GM18508 (cell line): ENCODE results near the gene PIH1D2.
"Not testable (repeated sequence)": the region's sequence is repeated elsewhere in the genome, so short reads cannot be mapped to it uniquely, and the experiment has no call there.

ENCODE experiments used
- ATAC-seq: cut with Tn5 transposase; IDR thresholded peaks from one replicate; pipeline ENCODE4 v1.9.1; 2021; ENCODE audit warnings: moderate number of reproducible peaks; ENCODE audit not compliant: insufficient read depth, unreplicated experiment

Gene PIH1D2

DNA sequence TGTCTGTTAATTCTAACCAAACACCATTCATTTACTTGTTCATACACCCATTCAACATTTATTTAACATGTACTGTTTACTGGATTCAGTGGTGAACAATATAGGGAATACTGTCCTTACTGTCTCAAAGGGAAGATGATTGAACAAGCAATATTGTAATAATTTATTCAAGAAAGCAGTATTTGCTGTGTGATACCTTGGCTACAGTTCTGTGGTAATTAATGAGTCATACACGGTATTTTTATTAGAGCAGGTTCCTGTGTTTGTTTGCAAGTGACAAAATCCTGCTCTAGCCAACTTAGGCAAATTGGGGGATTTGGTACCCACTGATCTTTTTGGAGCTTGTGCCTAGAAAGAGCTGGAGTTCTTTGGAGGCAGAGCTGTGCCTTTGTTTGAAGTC, 15.7 kb downstream of the PIH1D2 start:
- ATAC-seq: no peak

DNA sequence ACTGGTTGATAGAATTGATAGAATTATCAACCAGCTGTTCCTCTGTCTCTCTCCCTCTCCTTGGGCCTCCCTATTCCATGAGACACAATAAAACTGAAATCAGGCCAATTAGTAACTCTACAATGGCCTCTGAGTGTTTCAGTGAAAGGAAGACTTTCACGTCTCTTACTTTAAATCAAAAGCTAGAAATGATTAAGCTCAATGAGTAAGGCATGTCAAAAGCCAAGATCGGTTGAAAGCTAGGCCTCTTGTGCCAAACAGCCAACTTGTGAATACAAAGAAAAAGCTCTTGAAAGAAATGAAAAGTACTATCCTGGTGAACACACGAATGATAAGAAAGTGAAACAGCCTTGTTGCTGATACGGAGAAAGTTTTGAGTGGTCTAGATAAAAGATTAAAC, 16.6 kb downstream of the PIH1D2 start:
- no peak for ATAC-seq

DNA sequence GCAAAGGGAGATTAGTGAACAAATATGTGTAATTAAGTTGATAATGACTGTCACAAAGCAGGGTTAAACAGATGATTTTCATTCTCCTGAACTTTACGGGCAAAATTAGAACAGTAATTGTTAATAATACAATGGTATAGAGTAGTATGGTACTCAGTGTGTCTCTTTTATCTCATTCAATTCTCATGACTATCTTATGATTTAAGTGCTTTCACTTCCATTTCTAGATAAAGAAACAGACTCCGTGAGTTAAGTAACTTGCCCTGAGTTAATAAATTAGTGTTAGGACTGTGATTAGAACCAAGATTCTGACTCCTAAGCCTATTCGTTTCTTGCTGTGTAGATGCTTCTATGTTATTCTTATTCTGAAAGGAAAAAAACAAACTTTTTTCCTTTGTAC, 22.0 kb downstream of the PIH1D2 start:
- ATAC-seq: no peak

DNA sequence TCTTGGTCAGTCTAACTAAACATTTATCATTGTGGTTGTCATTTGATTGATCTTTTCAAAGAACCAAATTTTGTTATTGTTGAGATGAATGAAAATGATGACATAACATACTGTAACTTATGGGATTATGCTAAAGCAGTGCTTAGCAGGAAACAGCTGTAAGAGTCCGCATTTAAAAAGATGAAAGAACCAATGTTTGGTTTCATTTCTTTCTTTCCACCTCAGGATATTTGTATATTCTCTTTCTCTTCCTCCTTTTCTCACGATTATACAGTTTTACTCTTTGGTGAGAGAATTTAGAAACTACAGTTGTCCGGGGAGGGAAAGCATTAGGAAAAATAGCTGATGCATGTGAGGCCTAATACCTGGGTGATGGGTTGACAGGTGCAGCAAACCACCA, 23.1 kb downstream of the PIH1D2 start:
- ATAC-seq: no peak

DNA sequence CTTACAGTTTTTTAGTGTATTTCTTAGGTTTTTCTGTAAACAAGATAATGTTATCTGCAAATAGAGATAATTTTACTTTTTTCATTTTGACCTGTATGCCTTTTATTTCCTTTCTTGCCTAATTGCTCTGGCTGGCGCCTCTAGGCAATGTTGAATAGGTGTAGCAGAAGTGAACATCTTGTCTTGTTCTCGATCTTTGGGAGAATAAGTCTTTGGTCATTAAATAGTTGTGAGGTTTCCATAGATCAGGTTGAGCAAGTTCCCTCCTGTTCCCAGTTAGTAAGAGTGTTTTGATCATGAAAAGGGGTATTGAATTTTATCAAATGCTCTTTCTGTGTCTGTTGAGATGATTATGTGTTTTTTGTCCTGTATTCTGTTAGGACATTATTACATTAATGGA, 24.0 kb downstream of the PIH1D2 start:
- ATAC-seq: no peak

DNA sequence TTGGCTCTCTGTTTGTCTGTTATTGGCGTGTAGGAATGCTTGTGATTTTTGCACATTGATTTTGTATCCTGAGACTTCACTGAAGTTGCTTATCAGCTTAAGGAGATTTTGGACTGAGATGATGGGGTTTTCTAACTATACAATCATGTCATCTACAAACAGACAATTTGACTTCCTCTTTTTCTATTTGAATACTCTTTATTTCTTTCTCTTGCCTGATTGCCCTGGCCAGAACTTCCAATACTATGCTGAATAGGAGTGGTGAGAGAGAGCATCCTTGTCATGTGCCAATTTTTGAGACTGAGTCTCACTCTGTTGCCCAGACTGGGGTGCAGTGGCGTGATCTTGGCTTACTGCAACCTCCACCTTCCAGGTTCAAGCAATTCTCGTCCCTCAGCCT, 25.6 kb downstream of the PIH1D2 start:
- not testable (repeated sequence) for ATAC-seq

DNA sequence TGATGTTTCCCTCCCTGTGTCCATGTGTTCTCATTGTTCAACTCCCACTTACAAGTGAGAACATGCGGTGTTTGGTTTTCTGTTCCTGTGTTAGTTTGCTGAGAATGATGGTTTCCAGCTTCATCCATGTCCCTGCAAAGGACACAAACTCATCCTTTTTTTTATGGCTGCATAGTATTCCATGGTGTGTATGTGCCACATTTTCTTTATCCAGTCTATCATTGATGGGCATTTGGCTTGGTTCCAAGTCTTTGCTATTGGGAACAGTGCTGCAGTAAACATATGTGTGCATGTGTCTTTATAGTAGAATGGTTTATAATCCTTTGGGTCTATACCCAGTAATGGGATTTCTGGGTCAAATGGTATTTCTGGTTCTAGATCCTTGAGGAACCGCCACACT, 27.2 kb downstream of the PIH1D2 start:
- ATAC-seq: not testable (repeated sequence)

DNA sequence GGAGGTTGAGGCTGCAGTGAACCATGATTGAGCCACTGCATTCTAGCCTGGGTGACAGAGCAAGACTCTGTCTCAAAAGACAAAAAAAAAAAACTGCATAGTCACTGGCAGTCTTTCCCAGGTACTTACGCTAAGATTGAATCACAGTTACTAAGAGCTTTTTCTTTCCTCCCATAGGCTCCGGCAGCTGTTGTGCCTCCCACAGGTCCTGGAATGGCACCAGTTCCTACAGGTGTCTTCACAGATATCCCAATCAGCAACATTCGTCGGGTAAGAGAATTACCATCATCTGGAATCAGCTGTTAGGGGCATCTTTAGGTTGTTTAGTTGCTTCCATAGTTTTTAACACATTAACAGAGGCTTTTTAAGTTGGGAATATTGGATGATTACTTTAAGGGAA, 28.9 kb downstream of the PIH1D2 start:
- no peak for ATAC-seq

DNA sequence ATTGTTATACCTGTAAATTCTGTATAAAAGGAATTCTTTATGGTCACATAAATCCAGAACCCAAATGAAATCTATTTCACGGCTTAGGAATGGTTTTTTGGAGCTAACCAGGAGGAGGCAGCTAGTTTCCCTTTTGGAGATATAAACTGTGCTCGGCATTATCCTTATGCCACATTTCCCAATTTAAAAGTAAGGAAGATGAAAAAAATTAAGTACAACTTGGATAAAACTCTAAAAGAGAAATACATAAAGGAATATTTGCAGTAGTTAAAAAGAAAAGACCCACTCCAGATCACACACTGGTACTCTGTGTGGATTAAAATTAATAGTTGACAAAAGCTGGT, 30.9 kb downstream of the PIH1D2 start:
- no peak for ATAC-seq

DNA sequence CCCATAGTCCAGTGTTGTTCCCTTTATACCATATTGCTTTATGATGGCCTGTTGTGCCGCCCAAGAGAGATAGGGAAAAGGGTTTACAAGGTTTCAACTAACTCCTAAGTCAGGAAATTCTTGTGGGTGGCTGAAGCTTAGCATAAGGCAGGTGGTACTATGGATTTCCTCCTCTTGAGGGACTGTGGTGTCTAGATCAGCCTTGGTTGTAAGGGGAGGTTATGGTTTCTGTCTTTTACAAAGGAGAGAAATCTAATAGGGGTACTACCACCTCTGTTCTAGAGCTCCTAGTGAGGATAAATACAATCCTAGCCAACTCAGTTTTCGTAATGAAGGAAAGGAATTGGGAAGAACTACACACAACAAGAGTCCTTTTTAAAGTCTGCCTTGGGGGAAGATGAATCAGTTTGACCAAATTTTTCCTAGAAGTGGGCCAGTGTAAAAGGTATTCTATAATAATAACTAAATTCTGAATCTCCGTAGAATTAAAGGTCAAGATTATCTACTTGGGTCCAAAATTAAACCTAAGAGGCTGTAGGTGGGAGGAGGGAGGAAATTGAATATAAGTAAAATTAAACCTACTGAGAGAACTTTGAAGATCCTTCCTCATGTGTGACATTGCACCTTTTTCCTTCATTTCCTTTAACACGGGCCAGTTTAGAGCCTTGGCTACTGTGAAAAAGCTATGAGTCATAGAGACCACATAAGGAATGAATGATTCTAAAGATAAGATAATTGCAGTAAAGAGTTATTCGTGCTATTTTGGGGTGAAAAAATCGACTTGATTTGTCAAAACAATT, 31.5 kb downstream of the PIH1D2 start:
- ATAC-seq: no peak

DNA sequence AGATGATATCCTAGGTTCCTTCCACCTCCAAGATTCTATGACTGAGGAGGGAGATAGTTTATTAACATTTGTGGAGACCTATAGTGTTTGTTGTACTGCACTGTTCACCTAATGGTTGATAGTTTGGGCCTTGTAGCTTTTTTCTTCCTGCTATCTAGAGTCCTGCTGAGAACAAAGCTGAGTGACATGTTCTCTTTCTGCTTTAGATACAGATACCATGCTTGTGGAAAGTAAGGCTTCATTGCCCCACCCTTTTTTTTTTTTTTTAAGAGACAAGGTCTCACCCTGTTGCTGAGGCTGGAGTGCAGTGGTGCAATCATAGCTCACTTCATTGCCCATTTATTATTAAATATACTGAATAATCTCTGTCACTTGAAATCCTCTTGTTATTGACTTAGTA, 36.3 kb downstream of the PIH1D2 start:
- no peak for ATAC-seq

DNA sequence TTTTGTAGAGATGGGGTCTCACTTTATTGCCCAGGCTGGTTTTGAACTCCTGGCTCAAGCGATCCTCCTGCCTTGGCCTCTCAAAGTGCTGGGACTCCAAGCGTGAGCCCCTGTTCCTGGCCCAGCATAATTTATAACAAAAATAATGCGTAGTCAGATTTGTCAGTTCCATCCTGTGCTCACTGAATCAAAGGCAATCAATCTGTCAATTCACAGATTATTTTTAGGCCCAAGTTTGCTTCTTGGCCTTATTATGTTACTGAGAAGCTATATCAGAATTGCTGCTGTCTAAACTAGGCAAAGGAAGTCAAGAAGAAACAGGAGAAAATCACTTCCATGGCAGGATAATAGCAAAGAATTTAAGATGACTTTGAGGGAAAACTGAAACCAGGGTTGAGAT, 39.9 kb downstream of the PIH1D2 start:
- no peak for ATAC-seq

DNA sequence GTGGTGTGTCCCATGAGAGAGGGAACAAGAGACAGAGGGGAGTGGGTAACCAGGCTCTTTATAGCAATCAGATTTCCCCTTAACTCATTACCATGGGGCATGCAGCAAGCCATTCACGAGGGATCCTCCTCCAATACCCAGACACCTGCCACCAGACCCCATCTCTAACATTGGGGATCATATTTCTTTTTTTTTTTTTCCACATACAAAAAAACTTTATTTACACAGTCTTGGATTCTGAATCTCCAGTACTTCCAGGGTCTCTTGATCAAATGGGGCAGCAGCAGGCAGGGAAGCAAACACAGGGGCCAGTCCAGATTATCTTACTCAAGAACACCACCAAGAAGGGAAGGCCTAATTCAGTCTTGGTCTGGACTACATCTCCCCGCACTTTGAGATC, 44.4 kb downstream of the PIH1D2 start:
- no peak for ATAC-seq

DNA sequence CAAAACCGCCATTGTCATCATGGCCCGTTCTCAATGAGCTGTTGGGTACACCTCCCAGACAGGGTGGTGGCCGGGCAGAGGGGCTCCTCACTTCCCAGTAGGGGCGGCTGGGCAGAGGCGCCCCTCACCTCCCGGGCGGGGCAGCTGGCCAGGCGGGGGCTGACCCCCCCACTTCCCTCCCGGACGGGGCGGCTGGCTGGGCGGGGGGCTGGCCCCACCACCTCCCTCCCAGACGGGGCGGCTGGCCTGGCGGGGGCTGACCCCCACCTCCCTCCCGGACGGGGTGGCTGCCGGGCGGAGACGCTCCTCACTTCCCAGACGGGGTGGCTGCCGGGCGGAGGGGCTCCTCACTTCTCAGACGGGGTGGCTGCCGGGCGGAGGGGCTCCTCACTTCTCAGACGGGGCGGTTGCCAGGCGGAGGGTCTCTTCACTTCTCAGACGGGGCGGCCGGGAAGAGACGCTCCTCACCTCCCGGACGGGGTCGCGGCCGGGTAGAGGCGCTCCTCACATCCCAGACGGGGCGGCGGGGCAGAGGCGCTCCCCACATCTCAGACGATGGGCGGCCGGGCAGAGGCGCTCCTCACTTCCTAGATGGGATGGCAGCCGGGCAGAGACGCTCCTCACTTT, 46.9 kb downstream of the PIH1D2 start:
- not testable (repeated sequence) for ATAC-seq

DNA sequence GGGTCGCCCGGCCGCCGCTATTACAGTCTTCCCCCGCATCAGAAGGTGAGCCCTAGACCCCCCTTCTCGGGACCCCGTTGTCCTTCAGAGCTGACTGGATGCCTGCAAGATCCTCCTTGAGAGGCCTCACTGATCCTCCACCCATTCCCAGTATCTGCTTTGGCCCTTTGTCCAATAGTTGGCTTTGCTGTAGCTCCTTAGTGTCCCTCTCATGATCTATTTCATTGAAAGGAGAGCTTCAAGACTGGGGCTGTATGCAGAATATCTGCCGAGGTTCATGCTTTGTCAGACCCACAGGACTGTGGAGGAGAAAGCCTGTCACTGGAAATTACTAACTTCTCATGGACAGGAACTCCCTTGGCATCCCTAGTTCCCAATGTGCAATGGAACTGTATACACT, 48.1 kb downstream of the PIH1D2 start:
- no peak for ATAC-seq

DNA sequence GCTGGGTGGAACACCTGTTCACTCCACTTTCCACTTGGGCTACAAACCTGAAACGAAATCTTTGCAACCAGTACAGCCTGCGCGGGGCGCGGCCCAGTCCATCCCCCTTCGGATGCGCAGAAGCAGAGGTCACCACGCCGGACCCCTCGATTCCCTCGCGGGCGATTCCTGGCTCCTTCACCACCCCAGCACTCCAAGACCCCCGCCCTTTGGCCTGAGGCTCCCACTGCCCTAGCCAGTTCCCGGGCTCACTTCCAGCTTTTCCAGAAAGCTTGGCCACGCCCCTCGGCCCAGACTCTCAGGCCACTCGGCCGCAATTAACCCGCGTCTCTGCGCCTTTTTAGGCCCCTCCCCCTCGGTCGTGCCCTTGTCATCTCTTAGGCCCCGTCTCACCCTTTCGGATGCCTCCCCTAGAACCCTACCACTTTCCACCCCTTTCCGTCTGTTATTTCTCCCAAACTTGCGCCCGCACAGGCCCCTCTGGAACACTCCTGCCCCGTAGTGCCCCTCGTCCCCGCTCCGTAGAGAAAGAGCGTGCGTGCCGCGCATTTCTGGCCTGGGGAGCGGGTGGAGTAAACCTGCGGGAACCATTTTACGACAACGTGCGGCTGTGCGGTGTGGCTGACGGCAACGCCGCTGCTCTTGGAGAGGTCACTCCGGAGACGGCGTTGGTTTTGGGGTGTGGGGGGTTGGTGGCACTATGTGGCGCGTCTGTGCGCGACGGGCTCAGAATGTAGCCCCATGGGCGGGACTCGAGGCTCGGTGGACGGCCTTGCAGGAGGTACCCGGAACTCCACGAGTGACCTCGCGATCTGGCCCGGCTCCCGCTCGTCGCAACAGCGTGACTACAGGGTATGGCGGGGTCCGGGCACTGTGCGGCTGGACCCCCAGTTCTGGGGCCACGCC, 48.8 kb downstream of the PIH1D2 start, which contains the start of gene DLAT:
DLAT (plus strand) TSS at position 636 of the 906 bp plus-strand sequence; CDS start at position 701, 65 bp downstream.
- peak; percentile 46 for ATAC-seq

DNA sequence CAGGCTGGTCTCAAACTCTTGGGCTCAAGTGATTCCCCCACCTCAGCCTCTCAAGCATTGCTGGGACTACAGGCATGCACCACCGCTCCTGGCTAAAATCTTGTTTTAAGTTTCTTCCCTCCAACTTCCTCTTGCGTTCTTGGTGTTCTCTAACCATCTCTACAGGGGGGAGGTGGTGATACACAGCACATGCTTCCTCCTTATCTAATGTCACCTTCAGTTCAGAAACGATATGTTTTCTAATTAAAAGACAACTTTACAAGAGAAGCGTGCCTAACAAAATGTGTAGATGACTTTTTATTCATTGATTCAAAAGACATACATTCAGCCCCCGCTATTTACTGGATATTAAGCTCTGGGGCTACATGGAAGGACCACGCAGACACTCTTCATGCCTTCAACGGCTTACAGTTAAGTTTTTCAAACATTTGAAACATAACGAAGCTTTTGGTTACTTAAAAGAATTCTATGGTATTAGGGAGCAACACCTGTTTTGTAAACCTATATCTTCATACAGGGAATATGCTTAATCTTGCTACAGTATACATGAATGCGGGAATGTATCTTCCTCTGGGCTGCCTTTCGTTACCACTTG, 49.5 kb downstream of the PIH1D2 start:
- no peak for ATAC-seq

DNA sequence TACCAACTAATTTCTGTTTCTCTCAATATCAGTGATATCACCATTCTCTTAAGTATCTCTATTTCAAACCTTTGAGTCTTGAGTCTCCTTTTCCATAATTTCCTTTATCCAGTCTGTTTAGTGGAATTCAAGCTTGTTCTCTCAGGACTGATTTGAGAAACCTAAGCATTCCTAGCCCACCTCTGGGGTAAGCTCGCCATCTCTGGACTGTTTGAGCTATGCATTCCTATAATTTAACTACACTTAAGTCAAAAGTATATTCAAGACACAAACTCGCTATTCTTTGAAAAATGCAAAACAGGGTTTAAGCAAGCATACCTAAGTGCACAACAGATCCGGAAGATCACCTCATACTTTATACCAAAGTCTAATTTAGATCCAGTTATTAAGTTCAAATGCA, 50.7 kb downstream of the PIH1D2 start:
- no peak for ATAC-seq

DNA sequence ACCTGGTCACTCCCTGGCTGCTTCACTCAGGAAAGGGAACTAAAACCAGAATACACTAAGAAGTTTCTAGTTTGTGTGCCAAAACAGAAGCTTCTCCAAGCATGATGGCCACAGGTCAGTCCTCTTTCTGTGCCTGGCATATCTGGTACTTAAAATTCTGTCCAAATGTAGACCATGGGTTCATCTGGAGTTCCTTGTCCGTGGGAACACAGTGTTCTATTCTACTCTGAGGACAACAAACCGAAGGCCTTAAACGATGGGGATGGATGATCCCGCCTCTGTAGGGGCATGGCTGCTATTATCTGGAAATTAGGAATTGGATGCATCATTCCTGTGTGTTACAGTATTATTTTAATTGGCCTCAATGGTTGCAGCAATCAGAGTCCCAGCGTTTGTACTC, 54.8 kb downstream of the PIH1D2 start:
- ATAC-seq: no peak
